Stimulated activated CD4-positive, alpha-beta T cell treated with anti-CD3 and anti-CD28 coated beads, Interleukin-1b, Interleukin-23, amount 100 ng/mL, for 4 hours (primary cell): Measurements from ENCODE around the gene MLYCD.

Experiments used
- DNase-seq, 2 donors: peaks; one replicate each; pipeline ENCODE4 v3.0.0-alpha.2; 2020; ENCODE audit warnings: low read depth in 2 of 2

MLYCD gene

DNA sequence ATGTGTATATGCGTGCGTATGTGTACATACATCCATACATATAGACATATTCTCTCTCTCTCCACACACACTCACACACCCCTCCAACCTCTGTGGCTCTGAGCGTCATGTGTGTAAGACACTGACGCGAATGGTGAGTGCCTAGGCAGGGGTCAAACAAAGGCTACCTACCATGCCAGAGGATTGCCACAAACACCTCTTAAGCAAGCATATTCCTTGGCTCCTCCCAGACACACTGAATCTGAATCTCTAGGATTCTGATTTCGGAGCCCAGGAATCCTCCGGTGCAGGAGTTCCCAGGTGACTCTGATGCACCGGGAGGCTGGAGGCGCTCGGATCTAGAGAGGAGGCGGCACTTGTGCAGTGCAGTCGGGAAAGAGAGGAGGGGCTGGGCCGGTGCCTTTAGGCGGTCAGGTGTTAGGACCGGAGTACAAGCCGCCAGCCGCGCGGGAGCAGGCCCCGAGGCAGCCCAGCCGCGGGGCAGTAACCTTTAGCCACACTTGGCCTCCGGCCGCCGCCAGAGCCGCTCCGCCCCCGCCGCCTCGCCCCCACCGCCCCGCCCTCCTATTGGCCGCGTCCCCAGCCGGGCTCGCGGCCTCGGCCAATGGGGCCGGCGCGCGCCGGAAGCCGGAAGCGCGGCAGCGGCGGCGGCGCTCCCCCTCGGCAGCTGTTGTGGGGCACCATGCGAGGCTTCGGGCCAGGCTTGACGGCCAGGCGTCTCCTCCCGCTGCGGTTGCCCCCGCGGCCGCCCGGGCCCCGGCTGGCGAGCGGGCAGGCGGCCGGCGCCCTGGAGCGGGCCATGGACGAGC is at the start of gene MLYCD:
MLYCD (plus strand) TSS at position 653 of the 809 bp plus-strand sequence; CDS start at position 683, 30 bp downstream.
- DNase-seq, result peak; percentile 49 to 69

DNA sequence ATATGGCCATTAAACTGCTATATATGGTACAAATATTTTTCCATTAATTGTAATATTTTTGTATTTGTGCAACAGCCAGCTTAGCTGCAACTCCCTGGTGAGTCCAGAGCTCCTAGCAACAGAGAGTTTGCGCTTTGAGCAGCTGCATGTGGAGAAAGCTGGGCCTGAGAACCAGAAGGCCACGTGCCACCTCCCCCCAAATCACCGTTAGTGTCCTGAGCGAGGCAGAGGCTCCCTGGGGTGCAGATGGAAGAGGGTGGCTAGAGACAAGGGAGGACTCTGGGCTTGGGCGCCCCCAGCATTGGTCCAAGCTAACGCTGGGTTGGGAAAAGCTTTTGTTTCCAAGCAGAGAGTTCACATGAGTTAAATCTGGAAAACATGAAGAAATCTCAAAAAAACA is 49.5 kb upstream of the MLYCD start:
- DNase-seq, result no peak

DNA sequence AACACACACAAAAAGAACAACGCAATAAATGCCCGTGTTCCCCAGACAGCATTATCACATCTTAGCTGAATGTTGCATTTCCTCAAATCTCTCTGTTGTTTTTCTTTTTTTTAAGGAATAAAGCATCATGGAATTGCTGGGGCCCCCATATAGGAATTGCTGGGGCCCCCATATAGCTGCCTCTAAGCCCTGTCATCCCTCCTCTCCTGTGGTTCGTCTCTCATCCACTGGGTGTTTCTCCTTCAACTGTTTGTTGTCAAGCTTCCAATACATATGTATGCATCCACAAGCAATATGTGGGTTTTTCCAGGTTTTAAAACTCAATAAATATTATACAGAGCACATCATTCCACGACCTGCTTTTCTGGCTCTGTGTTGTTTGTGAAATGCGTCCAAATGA is 48.0 kb upstream of the MLYCD start:
- no peak for DNase-seq

DNA sequence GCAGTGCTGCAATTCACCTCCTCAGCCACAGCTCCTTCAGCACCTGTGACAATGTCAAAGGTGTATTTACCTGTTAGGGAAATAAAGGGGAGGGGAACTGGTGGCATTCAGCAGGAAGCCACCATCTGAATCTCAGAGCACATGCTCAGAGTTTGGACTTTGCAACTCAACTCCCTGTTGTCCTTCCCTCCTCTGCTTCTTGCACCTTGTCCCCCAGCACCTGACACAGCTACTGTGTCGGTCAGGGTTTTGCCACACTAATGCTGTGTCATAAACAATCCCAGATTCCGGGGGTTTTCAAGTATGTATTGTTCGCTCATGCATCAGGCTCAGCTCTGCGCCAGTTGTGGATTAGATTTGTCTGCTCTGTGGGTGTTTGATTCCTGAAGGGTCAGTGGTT is 47.4 kb upstream of the MLYCD start:
- DNase-seq, result no peak

DNA sequence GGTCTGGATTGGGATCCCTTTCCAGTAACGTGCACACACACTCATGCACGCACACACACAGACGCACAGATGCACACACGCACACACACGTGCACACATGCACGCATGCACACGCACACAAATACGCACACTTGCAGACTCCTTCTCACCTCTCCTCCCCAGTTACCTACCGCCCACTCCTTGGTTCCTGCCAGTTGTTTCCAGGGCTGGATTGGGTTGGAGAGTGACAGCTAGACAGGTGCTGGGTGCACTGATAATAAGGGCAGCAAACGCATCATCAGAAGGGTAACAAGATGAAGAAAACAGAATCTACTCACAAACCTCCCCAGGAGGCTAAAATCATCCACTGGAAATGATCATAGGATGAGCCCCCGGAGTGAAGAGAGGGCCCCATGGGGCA is 46.1 kb upstream of the MLYCD start:
- no peak for DNase-seq

DNA sequence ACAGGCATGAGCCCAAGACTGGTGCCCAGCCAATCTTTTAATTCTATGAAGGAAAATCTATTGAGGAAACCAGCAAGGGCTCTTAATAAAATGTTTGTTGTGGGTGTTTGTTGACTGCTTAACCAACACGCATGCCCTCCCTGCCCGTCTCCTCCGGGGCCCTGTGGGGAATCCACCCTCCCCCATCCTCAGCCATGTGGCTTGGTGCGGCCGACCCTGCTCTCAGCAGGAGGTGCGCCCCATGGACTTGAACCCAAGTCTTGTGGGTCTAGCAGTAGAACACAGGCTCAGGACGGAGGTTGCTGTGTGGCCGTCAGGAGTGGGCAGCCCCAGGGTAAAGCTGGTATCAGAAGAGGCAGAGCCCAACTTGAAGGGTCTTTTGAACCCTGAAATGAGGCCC is 45.1 kb upstream of the MLYCD start:
- no peak for DNase-seq

DNA sequence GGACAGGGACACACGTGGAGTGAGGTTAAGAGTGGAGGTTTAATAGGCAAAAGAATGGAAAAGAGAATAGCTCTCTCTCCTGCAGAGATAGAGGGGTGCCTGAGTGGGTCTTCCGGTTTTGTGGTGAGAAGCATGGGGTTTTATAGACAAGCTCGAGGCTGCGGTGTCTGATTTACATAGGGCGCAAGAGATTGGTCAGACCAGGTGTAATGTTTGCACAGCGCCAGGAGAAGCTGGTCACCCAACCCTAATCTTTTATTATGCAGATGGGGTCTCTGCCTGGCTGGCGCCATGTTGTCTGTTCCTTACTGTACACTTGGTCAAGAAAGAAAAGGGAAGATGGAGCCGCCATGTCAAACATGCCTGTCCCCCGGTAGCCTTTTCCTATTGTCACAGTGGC is 44.5 kb upstream of the MLYCD start:
- no peak for DNase-seq

DNA sequence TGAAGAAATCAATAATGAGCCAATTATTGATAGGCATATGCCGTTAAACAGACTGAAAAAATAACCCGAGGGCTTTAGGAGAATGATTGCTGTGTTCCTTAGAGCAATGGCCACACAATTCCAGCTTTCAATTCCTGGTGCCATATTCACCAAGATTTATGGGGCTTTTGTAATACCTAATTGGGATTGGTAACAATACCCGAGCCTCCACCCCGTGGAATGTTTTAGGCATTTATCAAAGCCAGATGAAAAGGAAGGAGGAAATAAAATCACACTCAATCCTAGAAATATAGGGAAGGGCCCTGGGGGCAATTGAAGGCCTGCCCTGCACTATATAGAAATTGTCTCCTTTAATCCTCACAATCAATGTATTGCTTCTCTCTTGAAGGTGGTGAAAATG is 42.1 kb upstream of the MLYCD start:
- DNase-seq, result no peak

DNA sequence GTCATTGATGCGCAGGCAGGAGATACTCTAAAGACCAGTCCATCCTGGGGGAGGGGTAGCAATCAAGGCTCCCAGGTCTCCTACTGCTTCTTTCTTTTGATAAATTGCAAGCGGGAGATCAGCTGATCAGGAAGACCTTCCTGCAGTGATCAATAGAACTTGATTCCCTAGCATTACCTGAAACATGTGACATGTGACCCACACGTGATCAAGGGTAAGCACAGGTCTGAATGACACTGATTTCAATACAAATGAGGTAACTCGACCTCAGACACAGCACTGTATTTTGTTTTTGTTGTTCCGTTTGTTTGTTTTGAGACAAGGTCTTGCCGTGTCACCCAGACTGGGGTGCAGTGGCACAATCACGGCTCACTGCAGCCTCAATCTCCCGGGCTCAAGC is 39.6 kb upstream of the MLYCD start:
- no peak for DNase-seq

DNA sequence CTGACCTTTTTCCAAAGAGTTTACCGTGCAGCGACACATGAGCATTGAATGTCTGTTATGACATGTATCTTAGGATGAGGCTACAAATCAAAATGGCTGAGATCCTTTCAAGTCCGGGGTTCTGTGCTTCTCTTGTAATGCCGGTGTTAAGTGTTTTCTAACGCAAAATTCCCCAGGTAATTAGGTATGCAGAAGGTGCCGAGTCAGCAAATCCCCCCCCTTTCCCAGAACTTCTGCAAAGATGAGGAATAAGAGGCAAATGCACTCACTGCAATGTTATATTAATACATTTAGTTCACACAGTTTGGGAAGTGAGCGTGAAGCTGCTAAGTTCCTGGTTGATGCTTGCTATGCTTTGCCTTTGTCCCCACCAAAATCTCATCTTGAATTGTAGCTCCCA is 36.3 kb upstream of the MLYCD start:
- DNase-seq, result no peak

DNA sequence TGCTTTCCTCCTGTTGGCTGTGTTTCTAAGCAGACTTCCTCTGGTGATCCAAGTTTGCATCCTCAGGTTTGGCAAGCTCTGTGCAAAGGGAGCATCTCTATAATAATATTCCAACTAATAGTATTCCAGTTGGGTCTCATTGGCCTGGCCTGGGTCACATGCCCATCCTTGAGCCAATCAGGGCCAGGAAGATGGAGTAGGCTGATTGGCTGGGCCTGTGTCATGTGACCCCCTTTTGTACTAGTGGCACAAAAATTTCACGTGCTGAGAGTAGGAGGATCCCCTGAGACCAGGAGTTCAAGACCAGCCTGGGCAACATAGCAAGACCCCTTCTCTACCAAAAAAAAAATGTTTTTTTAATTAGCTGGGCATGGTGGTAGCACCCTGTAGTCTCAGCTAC is 35.2 kb upstream of the MLYCD start:
- no peak for DNase-seq

DNA sequence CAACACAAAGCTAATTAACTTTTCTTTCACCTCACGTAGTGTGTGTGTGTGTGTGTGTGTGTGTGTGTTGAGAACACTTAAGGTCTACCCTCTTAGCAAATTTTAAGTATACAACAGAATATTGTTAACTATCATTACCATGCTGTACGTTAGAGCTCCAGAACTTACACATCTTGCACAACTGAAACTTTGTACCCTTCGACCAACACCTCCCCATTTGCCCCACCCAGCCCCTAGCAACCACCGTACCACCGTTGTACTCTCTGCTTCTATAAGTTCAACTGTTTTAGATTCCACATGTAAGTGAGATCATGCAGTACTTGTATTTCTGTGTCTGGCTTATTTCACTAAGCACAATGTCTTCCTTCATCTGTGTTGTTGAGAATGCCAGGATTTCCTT is 28.1 kb upstream of the MLYCD start:
- DNase-seq, result no peak

DNA sequence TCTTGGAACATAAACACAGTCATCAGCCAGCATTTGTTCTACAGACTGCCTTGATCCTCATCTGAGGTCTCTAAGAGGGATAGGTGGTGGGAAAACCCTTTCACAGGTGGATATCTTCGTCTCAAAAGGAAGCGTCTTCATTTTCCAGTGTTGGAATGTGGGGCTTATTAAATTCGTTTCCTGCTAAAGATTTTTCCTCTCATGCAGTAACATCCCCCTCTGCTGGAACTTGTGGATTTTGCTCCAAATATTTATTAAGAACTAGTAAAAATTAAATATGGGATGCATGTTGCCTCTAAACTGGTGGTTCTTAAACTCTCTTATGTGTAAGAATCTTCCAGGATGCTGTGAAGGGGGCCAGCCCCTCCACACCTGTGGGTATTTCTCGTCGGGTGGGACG is 20.1 kb upstream of the MLYCD start:
- no peak for DNase-seq

DNA sequence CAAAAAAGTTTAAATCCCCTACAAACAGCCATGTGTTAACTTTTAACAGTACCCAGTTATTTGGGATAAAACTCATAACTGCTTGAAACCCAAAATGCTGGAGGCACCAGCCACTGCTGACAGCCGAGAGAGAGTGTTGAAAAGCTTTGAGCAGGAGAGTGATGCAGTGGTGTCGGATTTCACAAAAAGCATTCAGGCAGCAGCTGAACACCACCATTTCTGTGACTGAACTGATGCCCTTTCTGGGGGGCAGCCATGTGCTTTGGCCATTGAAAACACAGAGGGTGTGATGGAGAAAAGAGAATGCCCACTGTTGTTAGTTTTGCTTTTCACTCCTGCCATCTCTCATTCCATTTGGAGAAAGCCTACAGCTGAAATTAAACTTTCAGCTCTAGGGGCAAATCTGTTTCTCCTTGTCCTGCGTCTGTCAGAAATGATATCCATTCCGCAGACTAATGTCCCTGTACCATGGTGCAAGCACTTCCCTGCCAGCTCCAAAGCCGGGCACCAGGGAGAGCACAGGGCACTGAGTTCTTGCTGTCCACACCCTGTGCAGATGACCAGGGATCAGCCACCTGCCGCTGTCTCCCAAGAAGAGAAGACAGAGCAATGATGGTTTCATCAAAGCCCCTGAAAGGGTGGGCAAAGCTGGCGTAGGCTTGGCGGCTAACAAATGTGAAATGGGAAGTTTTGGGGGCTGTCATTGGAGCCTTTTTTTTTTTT is 16.6 kb upstream of the MLYCD start:
- DNase-seq, result no peak

DNA sequence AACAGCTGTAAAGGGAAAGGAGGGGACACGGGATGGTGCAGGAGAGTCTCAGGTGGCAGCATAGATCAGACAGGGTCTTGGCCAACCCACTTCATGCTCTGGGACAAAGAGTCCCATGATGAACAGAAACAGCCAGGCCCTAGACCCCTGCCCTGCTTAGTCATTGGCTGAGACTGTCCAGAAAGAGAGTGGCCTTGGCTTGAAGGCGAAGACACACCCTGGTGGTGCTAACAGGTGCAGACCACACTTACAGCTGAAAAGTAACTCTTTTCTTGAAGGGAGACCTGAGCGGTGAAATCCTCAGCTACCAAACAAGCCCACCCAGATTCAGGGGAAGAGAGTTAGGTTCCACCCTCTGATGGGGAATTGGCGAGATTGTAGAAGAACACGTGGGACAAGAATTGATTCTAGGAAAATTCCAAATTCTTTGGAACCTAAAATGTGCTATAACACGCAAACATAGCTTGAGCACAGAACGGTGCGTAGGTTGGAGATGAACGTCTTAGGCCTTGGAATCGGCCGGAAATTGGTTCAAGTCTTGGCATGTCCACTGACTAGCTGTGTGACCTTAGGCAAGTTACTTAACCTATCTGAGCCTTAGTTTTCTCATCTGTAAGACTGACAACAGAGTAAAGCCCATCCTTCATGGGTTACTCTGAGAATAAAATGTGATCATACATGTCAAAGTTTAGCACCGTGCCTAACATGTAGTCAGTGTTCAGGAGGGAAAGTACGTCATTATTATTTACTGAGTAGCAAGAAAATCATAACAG is 12.5 kb upstream of the MLYCD start:
- DNase-seq, result no peak

DNA sequence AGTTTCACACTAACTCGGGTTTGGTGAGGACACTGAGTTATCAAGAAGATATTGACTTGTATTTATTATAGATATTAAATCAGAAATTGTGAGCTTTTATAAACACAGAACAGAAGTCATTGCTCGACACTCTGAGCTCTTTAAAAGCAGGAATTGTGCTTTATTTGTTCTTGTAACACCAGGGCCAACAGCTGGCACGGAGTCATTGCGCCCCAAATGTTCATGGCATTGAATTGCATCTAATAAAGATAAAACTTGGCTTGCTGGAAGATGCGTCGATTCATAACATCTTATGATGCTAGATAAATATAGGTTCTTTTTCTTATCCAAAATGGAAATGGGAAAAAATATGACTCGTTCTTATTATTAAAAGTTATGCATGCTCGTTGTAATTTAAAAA is 11.8 kb upstream of the MLYCD start:
- DNase-seq, result no peak

DNA sequence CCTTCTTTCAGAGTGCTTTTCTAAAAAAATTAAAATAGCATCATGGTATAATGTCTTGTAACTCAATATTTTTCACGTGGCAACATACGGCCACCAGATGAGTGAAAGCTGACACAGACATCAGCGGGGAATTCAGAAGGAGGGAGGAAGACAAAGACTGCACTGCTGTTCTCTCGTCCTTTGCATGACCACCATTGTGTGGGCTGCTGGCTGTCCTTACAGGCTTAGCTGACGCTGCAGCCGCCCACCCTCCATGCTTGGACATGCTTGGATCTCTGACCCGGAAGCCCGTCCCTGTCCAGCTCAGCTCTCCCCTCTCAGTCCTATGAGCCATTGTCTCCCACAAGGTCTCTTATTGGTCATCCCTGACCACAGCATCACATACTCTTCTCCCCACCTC is 11.4 kb upstream of the MLYCD start:
- DNase-seq, result no peak

DNA sequence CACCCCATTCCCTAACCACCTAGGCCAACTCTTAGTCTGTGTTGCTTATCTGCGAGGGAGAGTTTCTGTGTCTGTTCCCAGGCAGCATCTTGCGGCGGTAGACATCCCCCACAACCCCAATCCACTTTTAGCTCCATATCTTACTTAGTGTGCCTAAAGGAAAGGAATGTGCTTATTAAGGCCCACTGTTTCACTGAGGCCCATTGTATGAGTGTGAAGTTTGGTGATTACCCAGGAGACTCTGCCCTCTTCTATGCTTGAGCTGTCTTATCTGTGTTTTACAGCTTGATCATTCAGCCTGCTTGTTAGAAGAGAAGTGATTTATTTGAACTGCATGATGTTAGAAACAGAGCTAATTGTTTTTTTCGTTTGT is 10.3 kb upstream of the MLYCD start:
- DNase-seq, result no peak

DNA sequence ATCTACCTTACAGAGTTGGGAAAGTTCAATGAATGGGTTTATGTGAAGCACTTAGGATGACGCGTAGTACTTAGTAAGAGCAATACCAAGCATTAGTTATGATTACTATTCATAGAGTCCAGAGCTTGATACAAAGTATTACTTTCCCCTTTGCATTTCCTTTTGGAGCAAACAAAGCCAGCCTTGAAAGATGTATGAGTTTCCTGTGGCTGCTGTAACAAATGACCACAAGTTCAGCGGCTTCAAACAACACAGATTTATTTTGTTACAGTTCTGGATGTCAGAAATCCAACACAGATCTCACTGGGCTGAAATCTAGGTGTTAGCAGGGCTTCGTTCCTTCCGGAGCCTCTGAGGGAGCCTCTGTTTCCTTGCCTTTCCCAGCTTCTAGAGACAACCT is 8.6 kb upstream of the MLYCD start:
- DNase-seq, result no peak

DNA sequence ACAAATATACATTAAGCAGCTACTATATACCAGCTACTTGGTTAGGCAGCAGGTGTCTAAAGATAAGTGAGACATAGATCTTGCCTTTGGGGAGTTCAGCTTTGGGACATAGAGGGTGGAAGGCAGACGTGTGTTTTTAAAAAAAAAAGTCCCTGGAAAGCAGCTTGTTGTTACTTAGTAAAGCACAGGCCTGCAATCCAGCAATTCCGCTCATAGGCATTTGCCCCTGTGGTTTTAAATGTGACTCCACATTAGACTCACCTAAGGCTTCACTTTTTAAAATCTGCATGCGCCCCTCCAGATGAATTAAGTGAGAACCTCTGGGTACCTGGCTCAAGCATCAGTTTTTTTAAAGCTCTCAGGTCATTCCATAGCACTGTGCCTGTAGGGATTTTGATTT is 7.2 kb upstream of the MLYCD start:
- no peak for DNase-seq

DNA sequence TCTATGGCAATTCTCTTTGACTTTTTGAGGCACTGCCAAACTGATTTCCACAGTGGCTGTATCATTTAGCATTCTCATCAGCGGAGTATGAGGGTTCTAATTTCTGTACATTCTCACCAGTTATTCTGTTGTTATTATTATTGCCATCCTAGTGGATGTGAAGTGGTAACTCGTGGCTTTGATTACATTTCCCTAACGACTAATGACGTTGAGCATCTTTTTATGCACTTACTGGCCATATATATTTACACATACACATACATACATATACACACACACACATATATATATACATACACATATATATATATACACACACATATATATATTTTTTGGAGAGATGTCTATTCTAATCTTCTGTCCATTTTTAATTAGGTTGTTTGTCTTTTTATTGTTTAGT is 3.7 kb upstream of the MLYCD start:
- no peak for DNase-seq

DNA sequence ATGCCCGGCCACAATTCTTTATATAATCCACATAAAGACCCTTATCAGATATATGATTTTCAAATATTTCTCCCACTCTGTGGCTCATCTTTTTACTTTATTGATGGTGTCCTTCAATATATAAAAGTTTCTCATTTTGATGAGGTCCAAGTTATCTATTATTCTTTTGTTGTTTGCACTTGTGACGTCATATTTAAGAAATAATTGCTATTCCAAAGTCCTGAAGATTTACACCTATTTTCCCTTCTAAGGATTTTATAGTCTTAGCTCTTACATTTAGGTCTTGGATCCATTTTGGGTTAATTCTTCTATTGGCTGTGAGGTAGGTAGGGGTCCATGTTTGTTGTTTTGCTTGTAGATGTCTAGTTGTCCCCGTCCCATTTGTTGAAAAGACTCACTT is 3.0 kb upstream of the MLYCD start:
- DNase-seq, result no peak
